ENCODE measurements around the gene ATAD3C. TPM values are rescaled to one million over a fixed set of nuclear protein-coding genes. Genes with fewer than 3 reads are reported as not detected.
"Not testable (repeated sequence)": the region's sequence is repeated elsewhere in the genome, so short reads cannot be mapped to it uniquely, and the experiment has no call there.

Gene ATAD3C
- total RNA-seq, 2 donors from 2014 or later, result 0.16 to 0.64 TPM

GRCh38 chr1:1487701-1488100, 38.2 kb downstream of the ATAD3C start:
- no peak overlapping the region for H3K4me3 ChIP-seq
- H3K36me3 ChIP-seq, result peaks cover 10% of the 10 kb centered on the region
- DNase-seq, result no peak
- TF ChIP-seq CTCF (IDR thresholded peaks at IDR 0.05), result no peak
- H3K4me1 ChIP-seq, result no peaks in the 10 kb centered on the region
- intact Hi-C loops (cut with DNase I), result no loop called here
- H3K9me3 ChIP-seq, result no peaks in the 10 kb centered on the region
- no peak overlapping the region for H3K27ac ChIP-seq
- H3K27me3 ChIP-seq, result no peaks in the 10 kb centered on the region
- no peak overlapping the region for H3K9ac ChIP-seq (ENCODE audit: low read depth in 2 of 2, low read length in 2 of 2)

- Histone ChIP-seq H3K4me3 (no peak overlapping the region), H3K9ac (ENCODE audit: low read depth in 2 of 2, low read length in 2 of 2) (no peak overlapping the region), H3K27ac (no peak overlapping the region), H3K27me3 (no peaks in the 10 kb centered on the region), H3K4me1 (no peaks in the 10 kb centered on the region), H3K36me3 (peaks cover 8% of the 10 kb centered on the region), H3K9me3 (no peaks in the 10 kb centered on the region)
- no peak for DNase-seq
- intact Hi-C loops (cut with DNase I), result no loop called here
- no peak for TF ChIP-seq CTCF (IDR thresholded peaks at IDR 0.05)
Observed at GRCh38 chr1:1489231-1489630, 39.7 kb downstream of the ATAD3C start.

- DNase-seq, result no peak
- intact Hi-C loops (cut with DNase I), result no loop called here
- Histone ChIP-seq H3K27me3 (no peaks in the 10 kb centered on the region), H3K36me3 (peaks cover 8% of the 10 kb centered on the region), H3K4me3 (no peak overlapping the region), H3K4me1 (no peaks in the 10 kb centered on the region), H3K27ac (no peak overlapping the region), H3K9ac (ENCODE audit: low read depth in 2 of 2, low read length in 2 of 2) (no peak overlapping the region), H3K9me3 (no peaks in the 10 kb centered on the region)
- TF ChIP-seq CTCF (IDR thresholded peaks at IDR 0.05), result no peak
Observed at GRCh38 chr1:1489861-1490260, 40.4 kb downstream of the ATAD3C start.

GRCh38 chr1:1490633-1491230, 41.2 kb downstream of the ATAD3C start:
- no peak overlapping the region for H3K4me3 ChIP-seq
- no peaks in the 10 kb centered on the region for H3K4me1 ChIP-seq
- TF ChIP-seq CTCF (IDR thresholded peaks at IDR 0.05), result no peak
- DNase-seq, result no peak
- no peak overlapping the region for H3K9ac ChIP-seq (ENCODE audit: low read depth in 2 of 2, low read length in 2 of 2)
- H3K9me3 ChIP-seq, result no peaks in the 10 kb centered on the region
- H3K36me3 ChIP-seq, result peaks cover 8% of the 10 kb centered on the region
- no peaks in the 10 kb centered on the region for H3K27me3 ChIP-seq
- intact Hi-C loops (cut with DNase I), result no loop called here
- H3K27ac ChIP-seq, result no peak overlapping the region

GRCh38 chr1:1491601-1492000, 42.1 kb downstream of the ATAD3C start:
- intact Hi-C loops (cut with DNase I), result no loop called here
- no peak for TF ChIP-seq CTCF (IDR thresholded peaks at IDR 0.05)

GRCh38 chr1:1494311-1494710, 44.8 kb downstream of the ATAD3C start:
- DNase-seq; intact Hi-C loops (cut with DNase I); H3K27ac ChIP-seq; H3K36me3 ChIP-seq; H3K27me3 ChIP-seq; H3K4me3 ChIP-seq; H3K9me3 ChIP-seq; H3K9ac ChIP-seq (ENCODE audit: low read depth in 2 of 2, low read length in 2 of 2); H3K4me1 ChIP-seq: not testable (repeated sequence)

More at GRCh38 chr1:1491601-1492000, 42.1 kb downstream of the ATAD3C start:
- Histone ChIP-seq H3K27ac (no peak overlapping the region), H3K9me3 (no peaks in the 10 kb centered on the region), H3K4me3 (no peak overlapping the region), H3K4me1 (no peaks in the 10 kb centered on the region), H3K27me3 (no peaks in the 10 kb centered on the region), H3K9ac (ENCODE audit: low read depth in 2 of 2, low read length in 2 of 2) (no peak overlapping the region), H3K36me3 (peaks cover 8% of the 10 kb centered on the region)
- DNase-seq, result no peak

- DNase-seq; H3K9me3 ChIP-seq; H3K36me3 ChIP-seq; H3K27me3 ChIP-seq; intact Hi-C loops (cut with DNase I); H3K4me3 ChIP-seq; H3K9ac ChIP-seq (ENCODE audit: low read depth in 2 of 2, low read length in 2 of 2); H3K4me1 ChIP-seq; H3K27ac ChIP-seq: not testable (repeated sequence)
Observed at GRCh38 chr1:1495461-1495975, 46.0 kb downstream of the ATAD3C start.

Measured in colonic mucosa (tissue), 4 donors.